Ovary (tissue), 3 donors: ENCODE measurements around the gene WWTR1.

Source experiments
- CTCF ChIP-seq, 3 donors: fragments of 450-650 bp in 2 of 3; fragments of 200-600 bp in 1 of 3; IDR thresholded peaks; one replicate each; pipeline versions ENCODE4 v1.5.1 to v1.8.0; 2016 to 2022; ENCODE audit warnings: antibody characterized with exemption in 3 of 3, mild to moderate bottlenecking in 1 of 3
- EP300 ChIP-seq: sonication (generic); formaldehyde crosslinking; IDR thresholded peaks from one replicate; pipeline ENCODE4 v1.6.1; 2017; ENCODE audit warnings: antibody characterized with exemption
- POLR2A ChIP-seq: fragments of 450-650 bp; IDR thresholded peaks from one replicate; pipeline ENCODE4 v1.6.1; 2017; ENCODE audit warnings: antibody characterized with exemption, mild to moderate bottlenecking, moderate library complexity
- donor health status: DM: no; HTN: no; CAD: no.

DNA sequence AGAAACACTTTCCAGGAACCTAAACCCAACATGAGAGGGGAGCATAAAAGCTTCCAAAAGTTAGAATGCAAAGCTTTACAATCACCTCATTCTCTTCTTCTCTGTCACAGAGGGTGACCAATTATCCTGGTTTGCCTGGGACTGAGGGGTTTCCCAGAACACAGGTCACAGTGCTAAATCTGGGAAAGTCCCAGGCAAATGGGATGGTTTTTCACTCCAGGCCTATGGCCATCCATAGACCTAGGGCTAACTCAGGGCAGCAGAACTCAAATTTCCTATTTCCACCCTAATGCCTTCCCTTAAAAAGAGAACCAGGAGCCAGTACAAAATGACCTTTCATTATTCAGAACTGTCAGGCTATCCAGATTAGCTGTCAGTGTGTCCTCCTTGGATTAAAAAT is 106.3 kb downstream of the WWTR1 start:
- no peak for TF ChIP-seq CTCF (IDR thresholded peaks at IDR 0.05)
- TF ChIP-seq POLR2A, result no peak
- TF ChIP-seq EP300, result no peak
